ENCODE data around the gene AP3B1.

DNA sequence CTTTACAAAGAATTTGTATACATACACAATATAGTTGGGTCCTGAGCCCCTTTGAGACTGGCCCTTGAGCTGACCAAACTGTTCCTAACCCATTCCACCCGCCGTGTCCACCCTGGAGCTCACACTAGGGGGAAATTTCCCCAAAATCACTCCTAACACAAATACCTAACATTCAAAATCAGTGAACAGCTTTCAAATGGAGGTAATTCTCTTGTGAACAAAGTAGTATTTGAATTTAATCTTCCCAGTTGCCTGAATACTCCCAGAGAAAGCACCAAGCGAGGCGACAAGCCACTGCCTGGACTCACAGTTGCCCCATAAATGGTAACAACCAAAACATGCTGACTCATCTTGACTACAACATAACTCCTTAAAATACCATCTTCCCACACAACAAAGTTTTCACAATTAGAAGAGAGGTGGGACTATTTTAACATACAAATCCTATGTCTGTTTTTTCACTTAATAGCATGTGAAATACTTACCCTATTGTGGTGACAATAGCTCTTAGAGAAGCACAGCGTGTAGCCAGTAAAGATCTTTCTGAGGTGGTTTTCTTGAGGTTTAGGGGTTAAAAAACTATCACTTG is 34.2 kb upstream of the AP3B1 start:
- TF ChIP-seq, protein P1, sequence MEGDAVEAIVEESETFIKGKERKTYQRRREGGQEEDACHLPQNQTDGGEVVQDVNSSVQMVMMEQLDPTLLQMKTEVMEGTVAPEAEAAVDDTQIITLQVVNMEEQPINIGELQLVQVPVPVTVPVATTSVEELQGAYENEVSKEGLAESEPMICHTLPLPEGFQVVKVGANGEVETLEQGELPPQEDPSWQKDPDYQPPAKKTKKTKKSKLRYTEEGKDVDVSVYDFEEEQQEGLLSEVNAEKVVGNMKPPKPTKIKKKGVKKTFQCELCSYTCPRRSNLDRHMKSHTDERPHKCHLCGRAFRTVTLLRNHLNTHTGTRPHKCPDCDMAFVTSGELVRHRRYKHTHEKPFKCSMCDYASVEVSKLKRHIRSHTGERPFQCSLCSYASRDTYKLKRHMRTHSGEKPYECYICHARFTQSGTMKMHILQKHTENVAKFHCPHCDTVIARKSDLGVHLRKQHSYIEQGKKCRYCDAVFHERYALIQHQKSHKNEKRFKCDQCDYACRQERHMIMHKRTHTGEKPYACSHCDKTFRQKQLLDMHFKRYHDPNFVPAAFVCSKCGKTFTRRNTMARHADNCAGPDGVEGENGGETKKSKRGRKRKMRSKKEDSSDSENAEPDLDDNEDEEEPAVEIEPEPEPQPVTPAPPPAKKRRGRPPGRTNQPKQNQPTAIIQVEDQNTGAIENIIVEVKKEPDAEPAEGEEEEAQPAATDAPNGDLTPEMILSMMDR (IDR thresholded peaks at IDR 0.05) = no peak
- no peak for TF ChIP-seq POLR2A (IDR thresholded peaks at IDR 0.05)
